Measurements from ENCODE around the gene IQGAP2.

The IQGAP2 gene

DNA sequence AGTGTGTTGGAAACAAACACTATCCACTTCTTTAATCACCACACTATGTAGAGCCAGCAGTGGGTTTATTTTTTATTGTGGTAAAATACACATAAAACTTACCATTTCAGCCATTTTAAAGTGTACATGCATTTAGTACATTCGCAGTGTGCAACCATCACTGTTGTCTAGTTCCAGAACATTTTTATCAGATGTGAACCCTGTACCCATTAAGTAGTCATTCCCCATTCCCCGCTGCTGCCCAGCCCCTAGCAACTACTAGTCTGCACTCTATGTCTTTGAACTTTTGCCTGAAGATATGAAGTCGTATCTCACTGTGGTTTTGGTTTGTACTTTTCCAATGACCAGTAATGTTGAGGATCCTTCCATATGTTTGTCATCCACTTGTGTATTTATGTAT, 282.6 kb downstream of the IQGAP2 start:
- no peak for DNase-seq (ENCODE audit: low read depth in 2 of 2)

DNA sequence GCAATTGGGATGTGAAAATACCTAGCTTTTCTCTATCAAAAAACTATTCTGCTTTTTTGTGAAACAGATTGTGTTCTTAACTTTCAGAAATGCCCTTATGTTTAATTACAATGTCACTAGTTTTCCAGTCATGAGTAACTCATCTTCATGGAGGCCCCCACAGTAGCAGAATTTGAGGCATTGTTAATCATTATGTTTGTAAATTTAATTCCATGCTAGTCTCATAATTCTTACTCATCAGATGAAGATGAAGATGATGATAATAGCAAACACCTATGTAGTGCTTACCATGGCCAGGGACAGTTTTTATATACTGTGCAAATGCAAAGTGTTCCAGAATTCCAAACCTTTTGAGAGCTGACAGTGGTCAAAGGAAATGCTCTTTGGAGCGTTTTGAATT, 285.1 kb downstream of the IQGAP2 start:
- no peak for DNase-seq (ENCODE audit: low read depth in 2 of 2)

DNA sequence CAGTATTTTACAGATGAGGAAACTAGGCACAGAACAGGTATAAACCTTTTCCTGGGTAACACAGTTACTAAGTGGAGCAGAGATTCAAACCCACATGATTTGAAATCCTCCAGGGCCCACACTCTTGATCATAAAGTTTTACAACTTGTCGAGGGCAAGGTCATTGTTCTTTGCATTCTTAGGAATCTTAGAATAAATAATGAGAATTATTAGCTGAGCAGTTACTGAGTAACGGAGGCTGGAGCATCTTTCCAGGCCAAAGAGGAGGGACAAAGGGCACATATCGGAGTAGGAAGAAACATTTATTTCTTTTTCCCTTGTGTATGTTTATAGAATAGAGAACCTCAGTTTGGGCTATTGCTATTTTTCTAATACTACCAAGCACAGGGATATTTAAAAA, 285.8 kb downstream of the IQGAP2 start:
- no peak for DNase-seq (ENCODE audit: low read depth in 2 of 2)

DNA sequence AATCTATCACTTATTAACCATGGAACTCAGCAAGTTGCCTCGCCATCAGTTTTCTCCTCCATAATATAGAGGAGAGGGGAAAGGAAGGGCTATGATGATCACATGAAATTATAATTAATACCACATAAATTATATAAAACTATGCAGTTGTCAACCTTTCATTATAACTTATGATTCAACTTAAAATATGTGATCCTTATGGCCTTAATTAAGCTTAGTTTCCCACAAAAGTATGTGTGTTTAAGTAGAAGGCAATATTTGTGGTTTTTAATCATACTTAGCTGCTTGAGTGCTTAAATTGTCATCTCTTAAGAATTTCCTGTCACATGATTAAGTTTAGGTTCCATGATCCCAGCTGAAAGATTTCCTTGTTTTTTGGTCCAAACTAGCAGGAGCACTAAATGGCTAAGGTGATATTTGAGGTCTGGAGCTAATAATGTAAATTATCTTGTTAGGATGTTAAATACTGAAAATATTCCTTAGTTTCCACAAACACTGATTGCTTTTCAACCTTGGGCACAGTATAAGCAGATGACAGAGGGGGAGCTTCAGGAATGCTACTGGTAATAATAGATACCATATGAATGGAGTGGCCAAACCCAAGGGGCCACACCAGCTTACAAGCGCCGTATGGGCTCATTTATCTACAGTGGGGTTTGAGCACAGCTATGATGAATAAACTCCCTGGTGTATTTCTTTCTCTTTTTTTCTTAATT, 286.4 kb downstream of the IQGAP2 start:
- DNase-seq (ENCODE audit: low read depth in 2 of 2), result no peak

DNA sequence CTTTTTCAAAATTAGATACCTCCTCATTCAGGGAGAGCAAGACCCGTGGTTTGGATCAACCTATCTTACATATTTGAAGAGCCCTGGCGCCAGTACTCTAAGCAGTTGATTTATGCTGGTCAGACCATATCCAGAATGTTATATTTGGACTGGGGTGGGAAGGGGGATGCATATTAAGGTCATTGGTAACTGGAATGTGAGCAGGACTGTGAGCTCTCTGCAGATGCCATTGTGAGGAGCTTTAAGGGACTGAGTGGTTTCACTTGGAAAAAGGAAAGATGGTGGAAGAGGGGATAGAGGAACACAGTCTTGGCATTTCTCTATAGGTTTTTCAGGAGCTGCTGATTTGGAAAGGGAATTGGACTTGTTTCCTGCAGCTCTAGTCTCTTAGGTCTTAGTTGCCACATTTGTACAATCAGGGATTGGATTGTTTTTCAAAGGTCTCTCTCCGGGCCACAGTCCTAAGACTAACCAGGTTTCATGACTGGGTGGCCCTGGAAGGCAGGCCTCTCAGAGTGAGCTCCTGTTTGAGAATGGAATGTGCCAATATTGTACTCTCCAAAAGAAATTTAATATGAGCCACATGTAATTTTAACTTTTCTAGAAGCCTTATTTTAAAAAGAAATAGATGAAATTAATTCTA, 287.1 kb downstream of the IQGAP2 start:
- no peak for DNase-seq (ENCODE audit: low read depth in 2 of 2)

DNA sequence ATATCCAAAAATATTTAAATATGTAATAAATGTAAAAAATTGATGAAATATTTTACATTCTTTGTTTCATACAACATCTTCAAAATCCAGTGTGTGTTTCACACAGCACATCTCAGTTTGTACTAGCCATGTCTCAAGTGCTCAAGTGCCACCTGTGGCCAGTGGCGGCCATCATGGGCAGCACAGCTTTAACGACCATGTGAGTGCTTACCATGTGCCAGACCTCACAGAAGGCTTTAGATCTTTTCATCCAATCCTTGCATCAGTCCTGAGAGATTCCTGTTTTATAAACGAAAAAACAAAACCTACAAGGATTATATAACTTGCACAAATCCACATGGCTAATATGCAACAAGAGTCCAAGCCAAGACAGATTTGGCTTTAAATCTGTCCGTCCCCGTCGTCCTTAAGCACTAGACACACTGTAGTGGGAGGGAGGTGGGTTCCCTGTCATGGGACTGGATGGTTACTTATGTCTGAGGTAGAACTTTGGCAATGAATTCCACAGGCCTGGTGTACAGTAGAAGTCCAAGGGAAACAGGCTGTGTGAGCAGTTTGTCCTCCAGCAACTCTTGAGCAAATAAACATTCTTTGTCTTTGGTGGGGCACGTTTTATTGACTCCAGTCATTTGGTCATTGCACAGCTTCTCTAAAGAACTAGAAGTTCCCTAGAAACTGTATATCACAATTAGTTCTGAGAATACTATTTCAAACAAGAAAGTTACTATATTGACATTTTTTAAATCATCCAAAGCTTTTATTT, 287.8 kb downstream of the IQGAP2 start:
- no peak for DNase-seq (ENCODE audit: low read depth in 2 of 2)

DNA sequence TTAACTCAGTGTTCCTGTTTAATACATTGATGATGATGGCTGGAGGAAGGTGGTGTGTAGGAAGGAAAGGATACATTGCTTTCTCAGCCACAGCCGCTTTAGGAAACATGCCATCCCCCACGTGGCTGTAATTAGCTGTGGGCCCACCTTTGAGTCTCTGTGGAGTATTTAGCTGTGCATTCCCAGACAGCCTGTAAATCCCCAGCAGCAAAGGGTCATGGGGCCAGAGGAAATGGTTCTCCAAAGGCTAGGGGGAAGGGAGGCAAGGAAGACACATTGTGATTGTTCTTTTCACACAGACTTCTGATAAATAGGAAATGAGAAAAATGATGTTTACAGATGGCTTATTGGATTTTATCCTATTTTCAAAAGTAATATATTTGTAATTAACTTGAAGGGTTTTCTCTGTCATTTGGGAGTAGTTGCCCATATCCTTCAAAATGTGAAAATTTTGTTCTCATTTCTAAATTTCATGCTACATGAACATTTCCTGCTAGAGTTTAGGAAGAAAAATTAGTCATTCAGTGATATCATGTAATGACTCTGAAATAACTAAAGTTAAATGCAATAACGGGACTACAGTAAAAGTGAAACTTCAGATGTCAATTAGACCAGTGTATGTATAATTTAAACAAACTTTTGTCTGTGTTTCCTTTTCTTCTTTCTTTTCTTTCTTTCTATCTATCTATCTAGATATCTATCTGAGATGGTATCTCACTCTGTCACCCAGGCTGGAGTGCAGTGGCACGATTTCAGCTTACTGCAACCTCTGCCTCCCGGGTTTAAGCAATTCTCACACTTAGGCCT, 288.6 kb downstream of the IQGAP2 start:
- no peak for DNase-seq (ENCODE audit: low read depth in 2 of 2)

DNA sequence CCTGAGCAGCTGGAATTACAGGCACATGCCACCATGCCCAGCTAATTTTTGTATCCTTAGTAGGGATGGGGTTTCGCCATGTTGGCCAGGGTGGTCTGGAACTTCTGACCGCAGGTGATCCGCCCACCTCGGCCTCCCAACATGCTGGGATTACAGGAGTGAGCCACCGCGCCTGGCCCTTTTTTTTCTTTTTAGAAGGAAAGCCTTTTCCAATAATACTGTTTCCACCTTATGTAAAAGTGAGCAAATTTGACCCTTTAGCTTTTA, 289.1 kb downstream of the IQGAP2 start:
- DNase-seq (ENCODE audit: low read depth in 2 of 2), result no peak

DNA sequence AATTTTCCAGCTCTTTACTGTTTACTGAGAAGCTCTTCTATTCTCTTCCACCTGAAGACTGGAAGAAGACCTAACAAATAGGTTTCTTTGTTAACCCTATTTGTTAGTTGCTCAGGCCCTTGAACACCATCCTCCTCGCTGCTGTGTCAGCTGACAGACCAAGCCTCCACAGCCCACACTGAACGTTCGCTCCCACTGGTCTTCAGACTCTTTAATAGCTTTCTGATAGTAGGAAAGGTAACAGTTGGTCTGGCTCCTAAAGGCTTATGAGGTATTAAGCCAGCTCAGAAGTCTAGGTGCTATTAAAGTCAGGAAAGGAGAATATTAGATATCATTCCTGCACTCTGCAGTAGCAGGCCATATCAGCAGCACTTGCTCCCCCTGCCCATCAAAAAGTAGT, 289.6 kb downstream of the IQGAP2 start:
- no peak for DNase-seq (ENCODE audit: low read depth in 2 of 2)

DNA sequence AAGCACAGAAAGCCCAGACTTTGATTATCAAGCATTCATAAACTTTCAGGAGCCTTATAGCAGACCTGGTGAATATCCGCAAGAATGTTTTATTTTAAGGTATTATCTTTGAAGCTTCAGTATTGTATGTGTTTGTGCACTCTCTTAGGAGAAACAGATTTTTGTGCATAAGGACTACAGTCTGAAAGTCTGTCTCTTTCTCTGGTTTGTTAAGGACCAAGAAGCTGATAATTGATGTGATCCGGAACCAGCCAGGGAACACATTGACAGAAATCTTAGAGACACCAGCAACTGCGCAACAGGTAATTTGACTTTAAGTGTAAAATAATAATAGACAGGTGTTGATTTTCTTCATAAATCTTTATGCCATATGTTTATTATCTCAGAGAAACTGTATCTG, 290.1 kb downstream of the IQGAP2 start:
- no peak for DNase-seq (ENCODE audit: low read depth in 2 of 2)

DNA sequence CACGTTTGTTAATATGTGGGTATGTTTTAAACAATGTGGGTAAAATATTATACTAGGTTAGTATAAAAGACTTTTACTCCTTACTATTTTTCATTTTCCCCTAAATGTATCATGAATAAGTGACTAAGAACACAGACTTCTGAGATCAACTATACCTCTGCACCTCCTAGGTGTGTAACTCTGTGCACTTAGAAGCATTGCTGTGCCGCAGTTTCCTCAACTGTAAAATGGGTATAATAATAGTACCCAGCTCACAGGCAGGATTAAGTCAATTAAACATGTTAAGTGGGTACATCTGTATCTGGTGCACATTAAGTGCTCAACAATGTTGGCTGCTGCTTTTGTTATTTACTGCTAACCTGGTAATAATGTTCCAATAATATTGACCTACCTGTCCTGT, 291.2 kb downstream of the IQGAP2 start:
- DNase-seq (ENCODE audit: low read depth in 2 of 2), result no peak

DNA sequence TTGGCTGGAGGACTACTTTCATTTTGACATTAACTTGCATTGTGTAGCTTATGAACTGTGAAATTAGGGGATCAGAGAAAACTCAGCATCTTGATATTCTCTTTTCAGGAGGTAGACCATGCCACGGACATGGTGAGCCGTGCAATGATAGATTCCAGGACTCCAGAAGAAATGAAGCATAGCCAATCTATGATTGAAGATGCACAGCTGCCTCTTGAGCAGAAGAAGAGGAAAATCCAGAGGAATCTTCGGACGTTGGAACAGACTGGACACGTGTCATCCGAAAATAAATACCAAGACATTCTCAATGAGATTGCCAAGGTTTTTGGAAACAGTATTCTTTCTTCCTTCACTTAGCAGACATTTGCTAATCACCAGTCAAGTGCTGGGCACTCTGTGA, 292.3 kb downstream of the IQGAP2 start:
- no peak for DNase-seq (ENCODE audit: low read depth in 2 of 2)

DNA sequence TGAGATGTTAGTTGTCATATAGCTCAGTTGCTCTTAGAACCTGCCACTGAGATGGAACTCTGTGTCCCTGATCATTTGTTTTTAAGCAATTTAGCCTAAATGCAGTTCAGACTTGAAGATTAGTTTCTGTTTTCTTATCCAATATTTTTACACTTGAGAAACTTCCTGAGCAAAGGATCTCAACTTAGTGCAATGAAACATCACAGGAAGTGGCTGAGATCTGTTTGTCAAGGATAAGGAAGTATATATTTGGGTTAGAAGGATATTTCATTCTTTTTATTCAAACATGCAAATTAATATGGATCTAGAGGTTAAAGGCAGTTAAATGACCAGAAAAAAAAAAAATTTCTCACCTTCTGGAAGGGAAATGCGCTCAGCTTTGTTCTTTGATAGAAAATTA, 293.2 kb downstream of the IQGAP2 start:
- DNase-seq (ENCODE audit: low read depth in 2 of 2), result no peak

DNA sequence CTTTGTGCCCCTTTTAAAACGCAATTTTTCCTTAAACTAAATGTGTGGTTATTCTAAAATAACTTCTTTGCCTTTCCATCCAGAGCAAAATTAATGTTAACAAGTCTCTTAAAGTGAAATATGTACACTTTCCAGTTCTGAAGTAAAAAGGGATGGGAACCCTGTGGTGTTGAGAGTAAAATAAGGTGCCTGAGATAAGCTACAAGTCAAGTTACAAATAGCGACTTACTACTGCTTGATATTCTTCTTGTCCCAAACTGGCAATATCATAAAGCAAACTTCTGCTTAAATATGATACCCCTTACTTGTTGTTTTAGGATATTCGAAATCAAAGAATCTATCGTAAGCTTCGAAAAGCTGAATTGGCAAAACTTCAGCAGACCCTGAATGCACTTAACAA, 294.6 kb downstream of the IQGAP2 start:
- no peak for DNase-seq (ENCODE audit: low read depth in 2 of 2)

DNA sequence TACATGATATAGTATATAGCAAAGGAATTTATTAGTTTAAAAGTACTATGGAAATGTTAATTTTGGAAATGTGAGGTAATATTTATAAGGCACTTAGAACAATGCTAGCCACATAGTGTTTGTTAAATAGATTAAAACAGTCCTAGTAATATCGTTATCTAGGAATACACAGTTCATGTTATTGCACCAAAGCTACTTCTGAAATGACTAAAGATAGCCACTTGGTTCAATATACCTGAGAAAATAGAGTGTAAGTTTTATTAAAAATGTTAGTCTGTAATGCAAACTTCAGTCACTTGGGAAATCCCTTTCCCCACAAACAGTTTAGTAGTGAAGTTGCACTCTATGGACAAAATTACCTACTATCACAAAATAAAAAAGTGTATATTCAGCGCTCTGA, 297.5 kb downstream of the IQGAP2 start:
- DNase-seq (ENCODE audit: low read depth in 2 of 2), result no peak

DNA sequence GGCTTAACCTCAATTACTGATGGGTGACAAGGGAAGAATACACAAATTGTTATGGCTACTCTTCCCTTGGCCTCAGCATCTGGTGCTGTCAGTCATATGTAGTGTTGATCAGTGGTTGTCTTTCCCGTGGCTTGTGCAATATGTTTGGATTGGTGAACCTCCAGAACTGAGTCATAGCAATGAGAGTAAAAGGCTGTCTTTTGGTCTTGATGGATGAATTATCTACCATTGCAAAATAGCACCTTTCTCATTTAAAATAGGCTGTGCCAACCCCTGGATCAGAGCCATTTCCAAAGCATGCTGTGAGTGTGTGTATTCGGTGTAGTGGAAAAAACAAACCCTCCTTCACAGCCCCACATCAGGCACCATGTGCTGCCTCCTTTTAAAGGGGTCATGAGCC, 298.2 kb downstream of the IQGAP2 start:
- no peak for DNase-seq (ENCODE audit: low read depth in 2 of 2)

DNA sequence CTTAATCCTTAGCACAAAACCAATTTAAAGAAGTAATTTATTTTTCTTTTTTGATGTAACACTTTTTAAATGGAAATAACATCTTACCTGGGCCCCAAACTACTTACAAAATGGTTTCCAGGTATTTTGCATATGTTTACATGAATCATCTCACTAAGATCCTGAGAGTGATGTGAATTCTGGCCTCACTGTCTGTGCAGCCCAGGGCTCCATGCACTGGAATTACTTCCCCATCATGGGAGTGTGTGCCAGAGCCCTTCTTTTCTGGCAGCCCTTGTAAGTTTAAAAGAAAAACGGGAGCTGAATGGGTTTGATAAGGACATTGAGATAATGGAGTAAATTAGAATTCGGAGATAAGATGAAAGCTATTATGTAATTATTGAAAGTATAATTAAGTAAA, 300.6 kb downstream of the IQGAP2 start:
- DNase-seq (ENCODE audit: low read depth in 2 of 2), result no peak

DNA sequence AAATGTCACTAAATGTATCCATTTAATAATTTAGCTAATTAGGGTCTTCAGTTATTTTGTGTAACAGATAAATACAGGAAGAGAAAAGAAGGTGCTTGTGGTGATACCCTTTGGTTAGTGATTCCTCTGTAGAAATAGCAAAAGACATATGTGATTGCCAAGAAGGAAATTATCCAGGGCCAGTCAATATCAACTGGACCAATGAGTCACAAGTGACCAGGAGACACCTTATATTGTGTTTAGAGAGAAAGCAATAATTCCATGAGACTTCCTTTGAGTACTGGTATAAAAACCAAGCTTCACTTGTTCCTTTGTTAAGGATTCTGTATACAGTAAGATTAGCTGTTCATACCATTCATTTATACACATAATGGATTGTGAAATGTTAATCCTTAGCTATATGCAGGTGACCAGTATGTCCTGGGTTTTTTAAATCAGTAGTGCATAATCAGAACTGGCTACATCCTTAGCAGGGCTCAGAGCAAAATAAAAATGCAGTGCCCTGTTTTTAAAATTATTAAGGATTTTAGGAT, 301.1 kb downstream of the IQGAP2 start:
- DNase-seq (ENCODE audit: low read depth in 2 of 2), result no peak

DNA sequence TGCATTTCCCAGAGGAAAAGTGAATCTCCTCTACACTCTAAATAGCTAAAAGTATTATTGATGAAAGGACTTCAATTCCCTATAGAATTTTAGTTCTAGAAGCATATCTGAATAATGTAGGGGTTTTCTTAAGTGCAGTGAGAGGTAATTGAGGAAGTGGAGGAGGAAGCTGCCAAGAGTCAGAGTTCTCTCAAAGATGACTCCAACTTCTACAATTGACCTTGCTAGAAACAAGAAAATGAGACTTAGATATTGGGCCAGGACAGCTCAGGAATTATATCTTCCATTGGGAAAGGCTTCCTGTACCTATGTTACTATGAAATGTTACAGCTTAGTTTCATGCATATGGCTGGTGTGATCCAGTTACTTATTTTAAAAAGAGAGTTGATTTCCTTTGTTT, 302.5 kb downstream of the IQGAP2 start:
- DNase-seq (ENCODE audit: low read depth in 2 of 2), result no peak

DNA sequence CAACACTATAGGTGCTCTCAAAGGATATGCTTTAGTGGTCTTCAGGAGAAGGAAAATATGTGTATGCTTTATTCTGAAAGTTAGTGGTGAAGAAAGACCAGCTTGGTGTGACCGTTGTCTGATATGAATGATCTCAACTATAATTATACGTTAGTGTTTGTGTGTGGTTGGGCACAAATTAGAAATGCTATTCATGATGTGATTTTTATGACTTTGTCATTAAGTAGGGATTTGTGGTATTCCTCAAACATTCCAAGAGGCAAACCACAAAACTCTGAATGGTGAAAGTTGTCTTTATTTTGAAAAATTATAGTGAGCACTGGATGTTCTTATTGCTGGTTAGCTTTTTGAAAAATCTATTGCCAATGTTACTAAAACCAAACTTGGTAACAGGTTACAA, 306.7 kb downstream of the IQGAP2 start:
- DNase-seq (ENCODE audit: low read depth in 2 of 2), result no peak

DNA sequence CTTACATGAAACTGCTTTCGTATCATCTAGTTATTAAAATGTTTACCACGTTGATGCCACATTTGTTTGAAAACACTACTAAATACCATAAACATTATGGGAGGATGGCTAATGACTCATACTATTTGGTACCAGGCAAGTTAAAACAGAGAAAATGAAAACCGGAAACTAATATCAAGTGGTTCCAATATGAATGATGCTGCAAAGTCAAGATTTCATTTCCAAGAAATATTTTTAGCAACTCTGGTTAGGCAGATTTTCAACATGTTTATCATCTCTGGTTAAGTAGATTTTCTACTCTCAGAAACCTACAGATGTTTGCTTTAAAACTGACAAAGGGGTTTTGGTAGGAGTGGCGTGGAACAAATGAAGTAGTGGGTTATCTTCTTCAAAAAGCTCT, 307.9 kb downstream of the IQGAP2 start:
- DNase-seq (ENCODE audit: low read depth in 2 of 2), result no peak

DNA sequence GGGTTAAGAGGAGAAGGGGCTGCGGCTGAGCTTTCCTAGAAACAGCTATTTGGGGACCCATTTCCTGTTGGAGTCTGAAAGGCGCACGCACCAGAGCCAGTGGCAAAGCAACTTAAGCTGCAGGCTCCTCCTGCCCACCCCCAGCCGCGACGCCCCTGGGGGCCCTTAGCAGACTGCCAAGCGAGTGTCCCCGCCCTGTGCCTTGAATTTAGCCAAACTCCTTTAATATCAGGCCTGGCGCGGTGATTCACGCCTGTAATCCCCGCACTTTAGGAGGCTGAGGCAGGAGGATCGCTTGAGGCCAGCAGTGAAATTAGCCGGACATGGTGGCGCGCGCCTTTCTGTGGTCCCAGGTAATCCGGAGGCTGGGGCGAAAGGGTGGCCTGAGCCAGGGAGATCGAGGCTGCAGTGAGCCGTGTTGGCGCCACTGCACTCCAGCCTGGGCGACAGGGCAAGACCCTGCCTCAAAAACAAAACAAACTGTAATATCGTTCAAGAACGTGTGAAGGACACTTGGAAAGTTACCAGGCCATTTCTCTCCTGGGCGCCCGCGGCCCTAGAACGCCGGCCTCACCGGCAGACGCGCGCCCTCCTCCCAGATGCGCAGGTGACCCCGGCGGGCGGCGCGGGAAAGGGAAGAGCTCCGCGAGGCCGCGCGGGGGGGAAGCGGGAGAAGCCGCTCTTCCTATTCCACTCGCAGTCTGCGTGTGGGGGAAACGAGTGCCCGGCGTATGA, 311.8 kb downstream of the IQGAP2 start:
- DNase-seq (ENCODE audit: low read depth in 2 of 2), result no peak

All from stimulated activated CD8-positive, alpha-beta memory T cell treated with anti-CD3 and anti-CD28 coated beads, Interleukin-7, amount 100 ng/mL, for 1 hour (primary cell).